Measurements from ENCODE around the gene DNAH10. TPM values are rescaled to one million over a fixed set of nuclear protein-coding genes. Genes with fewer than 3 reads are reported as not detected.

Gene DNAH10
- total RNA-seq, 1 donor from 2014 or later: under 0.01 TPM

DNA sequence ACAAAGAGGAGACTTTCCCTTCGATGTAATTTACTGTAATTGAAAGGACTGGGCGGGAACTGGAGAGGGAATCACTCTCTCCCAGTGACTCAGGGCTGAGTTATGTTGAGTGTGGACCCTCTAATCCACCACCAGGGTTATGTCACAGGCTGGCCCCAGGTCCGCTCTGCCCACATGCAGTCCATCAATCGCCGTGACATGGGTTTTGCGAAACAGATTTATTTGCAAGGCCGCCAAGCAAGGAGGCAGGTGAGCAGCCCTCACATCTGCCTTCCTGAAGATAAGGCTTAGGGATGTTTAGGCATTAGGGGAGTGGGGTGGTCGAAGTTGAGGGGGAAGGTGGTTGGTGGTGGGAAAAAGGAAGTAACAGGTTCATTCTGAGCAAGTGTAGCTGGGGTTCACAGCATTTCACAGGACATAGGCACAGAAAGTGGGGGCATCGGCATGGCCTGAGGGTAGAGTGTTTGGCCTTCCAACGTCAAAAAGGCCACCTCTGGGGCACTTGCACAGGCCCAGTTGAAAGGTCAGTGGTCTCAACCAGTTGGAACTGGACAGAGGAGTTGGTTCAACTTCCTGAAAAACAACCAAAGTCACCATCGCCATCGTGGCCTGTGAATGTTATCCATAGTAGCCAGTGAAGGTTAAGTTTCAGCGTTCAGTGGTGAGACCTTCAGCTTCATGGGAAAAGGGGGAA, 66.9 kb downstream of the DNAH10 start:
- FAIRE-seq (no peak), DNase-seq (ENCODE audit: low read depth) (no peak)
- peaks cover 2% of the 10 kb centered on the region for H3K27me3 ChIP-seq (ENCODE audit: control insufficient read depth, insufficient read depth, low read length)
- TF ChIP-seq, protein P1, sequence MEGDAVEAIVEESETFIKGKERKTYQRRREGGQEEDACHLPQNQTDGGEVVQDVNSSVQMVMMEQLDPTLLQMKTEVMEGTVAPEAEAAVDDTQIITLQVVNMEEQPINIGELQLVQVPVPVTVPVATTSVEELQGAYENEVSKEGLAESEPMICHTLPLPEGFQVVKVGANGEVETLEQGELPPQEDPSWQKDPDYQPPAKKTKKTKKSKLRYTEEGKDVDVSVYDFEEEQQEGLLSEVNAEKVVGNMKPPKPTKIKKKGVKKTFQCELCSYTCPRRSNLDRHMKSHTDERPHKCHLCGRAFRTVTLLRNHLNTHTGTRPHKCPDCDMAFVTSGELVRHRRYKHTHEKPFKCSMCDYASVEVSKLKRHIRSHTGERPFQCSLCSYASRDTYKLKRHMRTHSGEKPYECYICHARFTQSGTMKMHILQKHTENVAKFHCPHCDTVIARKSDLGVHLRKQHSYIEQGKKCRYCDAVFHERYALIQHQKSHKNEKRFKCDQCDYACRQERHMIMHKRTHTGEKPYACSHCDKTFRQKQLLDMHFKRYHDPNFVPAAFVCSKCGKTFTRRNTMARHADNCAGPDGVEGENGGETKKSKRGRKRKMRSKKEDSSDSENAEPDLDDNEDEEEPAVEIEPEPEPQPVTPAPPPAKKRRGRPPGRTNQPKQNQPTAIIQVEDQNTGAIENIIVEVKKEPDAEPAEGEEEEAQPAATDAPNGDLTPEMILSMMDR (IDR thresholded peaks at IDR 0.05; ENCODE audit: insufficient read depth, low read length, severe bottlenecking): no peak
- no peaks in the 10 kb centered on the region for H3K36me3 ChIP-seq (ENCODE audit: control insufficient read depth, insufficient read depth, low read length)
- no peak overlapping the region for H3K4me3 ChIP-seq (ENCODE audit: low read depth, low read length)

DNA sequence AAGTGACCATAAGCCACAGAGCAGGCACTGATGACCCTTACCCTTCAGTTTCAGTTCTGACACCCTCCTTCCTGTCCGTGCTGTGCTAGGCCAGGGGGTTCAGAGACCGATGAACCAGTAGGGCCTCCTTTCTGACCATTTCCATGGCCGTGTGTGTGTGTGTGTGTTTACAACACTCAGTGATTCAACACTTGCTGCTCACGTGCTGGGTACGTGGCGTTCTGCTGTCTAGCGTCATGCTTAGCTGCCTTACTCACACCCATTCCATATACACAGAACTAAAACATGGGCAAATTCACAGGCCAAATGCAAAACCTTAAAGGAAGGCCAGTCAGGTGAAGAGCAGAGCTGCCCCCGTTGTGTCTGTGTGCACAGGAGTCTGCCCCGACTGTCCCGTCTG, 67.5 kb downstream of the DNAH10 start:
- no peaks in the 10 kb centered on the region for H3K27me3 ChIP-seq (ENCODE audit: control insufficient read depth, insufficient read depth, low read length)
- TF ChIP-seq, protein P1 (IDR thresholded peaks at IDR 0.05; ENCODE audit: insufficient read depth, low read length, severe bottlenecking): no peak

DNA sequence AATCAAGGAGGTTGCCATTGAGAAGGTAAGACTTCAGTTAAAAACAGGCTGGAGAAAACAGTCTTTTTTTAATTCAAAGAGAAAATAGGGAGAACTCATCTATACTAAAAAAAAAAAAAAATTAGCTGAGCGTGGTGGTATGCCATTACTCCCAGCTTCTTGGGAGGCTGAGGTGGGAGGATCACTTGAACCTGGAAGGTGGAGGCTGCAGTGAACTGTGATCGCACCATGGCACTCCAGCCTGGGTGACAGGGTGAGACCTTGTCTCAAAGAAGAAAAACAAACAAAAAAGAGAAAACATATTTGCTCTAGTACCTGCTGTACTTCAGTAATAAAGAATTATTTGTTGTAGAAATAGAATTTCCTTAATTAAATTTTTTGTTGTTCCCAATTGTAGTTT, 68.6 kb downstream of the DNAH10 start:
- H3K27me3 ChIP-seq (ENCODE audit: control insufficient read depth, insufficient read depth, low read length): no peaks in the 10 kb centered on the region
- FAIRE-seq (no peak), DNase-seq (ENCODE audit: low read depth) (no peak)
- no peaks in the 10 kb centered on the region for H3K36me3 ChIP-seq (ENCODE audit: control insufficient read depth, insufficient read depth, low read length)
- no peak overlapping the region for H3K4me3 ChIP-seq (ENCODE audit: low read depth, low read length)
- TF ChIP-seq, protein P1 (IDR thresholded peaks at IDR 0.05; ENCODE audit: insufficient read depth, low read length, severe bottlenecking): no peak

More for the DNA sequence above, 67.5 kb downstream of the DNAH10 start:
- FAIRE-seq (no peak), DNase-seq (ENCODE audit: low read depth) (no peak)
- H3K36me3 ChIP-seq (ENCODE audit: control insufficient read depth, insufficient read depth, low read length): no peaks in the 10 kb centered on the region
- H3K4me3 ChIP-seq (ENCODE audit: low read depth, low read length): no peak overlapping the region

DNA sequence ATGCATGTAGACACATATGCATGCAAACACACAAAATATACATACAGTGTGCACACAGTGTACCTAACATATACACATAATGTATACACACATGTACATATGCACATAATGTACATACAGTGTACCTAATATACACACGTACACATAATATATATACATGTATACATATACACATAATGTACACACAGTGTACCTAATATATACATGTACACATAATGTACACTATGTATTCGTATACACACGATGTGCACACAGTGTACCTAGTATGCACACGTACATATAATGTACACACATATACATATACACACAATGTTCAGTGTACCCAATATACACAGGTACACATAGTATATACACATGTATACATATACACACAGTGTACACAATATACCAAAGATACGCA, 70.0 kb downstream of the DNAH10 start:
- H3K36me3 ChIP-seq (ENCODE audit: control insufficient read depth, insufficient read depth, low read length): no peaks in the 10 kb centered on the region
- no peak overlapping the region for H3K4me3 ChIP-seq (ENCODE audit: low read depth, low read length)
- H3K27me3 ChIP-seq (ENCODE audit: control insufficient read depth, insufficient read depth, low read length): no peaks in the 10 kb centered on the region
- DNase-seq (ENCODE audit: low read depth) (no peak), FAIRE-seq (no peak)
- TF ChIP-seq, protein P1 (IDR thresholded peaks at IDR 0.05; ENCODE audit: insufficient read depth, low read length, severe bottlenecking): no peak

DNA sequence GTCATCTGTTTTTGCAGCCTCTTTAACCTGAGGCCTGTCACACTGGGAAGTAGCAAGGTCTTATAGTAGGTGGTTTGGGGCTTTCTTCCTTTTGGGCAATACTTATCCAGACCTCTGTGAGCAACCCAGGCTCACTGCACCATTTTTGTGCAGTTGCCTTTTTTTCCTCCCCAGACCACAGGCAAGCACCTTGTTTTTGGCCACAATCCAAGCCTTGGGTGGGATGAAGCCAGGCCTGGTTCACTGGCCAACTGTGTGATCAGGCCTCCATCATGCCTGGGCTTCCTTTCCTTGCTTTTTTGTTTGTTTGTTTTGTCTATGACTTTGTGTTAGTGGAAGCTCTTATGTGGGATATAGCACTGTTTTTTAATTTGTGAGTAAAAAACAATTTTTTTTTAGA, 71.7 kb downstream of the DNAH10 start:
- H3K4me3 ChIP-seq (ENCODE audit: low read depth, low read length): no peak overlapping the region
- TF ChIP-seq, protein P1 (IDR thresholded peaks at IDR 0.05; ENCODE audit: insufficient read depth, low read length, severe bottlenecking): no peak
- H3K27me3 ChIP-seq (ENCODE audit: control insufficient read depth, insufficient read depth, low read length): no peaks in the 10 kb centered on the region
- no peak for FAIRE-seq
- no peaks in the 10 kb centered on the region for H3K36me3 ChIP-seq (ENCODE audit: control insufficient read depth, insufficient read depth, low read length)
- no peak for DNase-seq (ENCODE audit: low read depth)

DNA sequence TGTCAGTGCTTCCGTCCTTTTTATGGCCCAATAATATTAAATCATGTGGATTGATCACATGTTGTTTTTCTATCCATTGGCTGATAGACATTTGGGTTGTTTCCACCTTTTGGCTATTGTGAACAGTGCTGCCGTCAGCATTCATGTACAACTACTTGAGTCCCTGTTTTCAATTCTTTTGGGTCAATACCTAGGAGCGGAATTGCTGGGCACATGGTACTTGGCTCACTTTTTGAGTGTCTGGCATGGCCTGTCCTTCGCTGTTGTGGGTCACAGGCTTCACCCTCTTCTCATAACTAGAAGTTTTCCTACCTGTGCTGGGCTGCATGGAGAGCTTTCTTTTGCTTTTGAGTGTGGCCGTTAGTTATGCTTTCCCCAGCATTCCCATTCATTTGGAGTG, 72.7 kb downstream of the DNAH10 start:
- Histone ChIP-seq H3K27me3 (ENCODE audit: control insufficient read depth, insufficient read depth, low read length) (no peaks in the 10 kb centered on the region), H3K36me3 (ENCODE audit: control insufficient read depth, insufficient read depth, low read length) (no peaks in the 10 kb centered on the region), H3K4me3 (ENCODE audit: low read depth, low read length) (no peak overlapping the region)
- DNase-seq (ENCODE audit: low read depth) (no peak), FAIRE-seq (no peak)
- TF ChIP-seq, protein P1 (IDR thresholded peaks at IDR 0.05; ENCODE audit: insufficient read depth, low read length, severe bottlenecking): no peak
